ENCODE measurements around the gene UMAD1. TPM values are rescaled to one million over a fixed set of nuclear protein-coding genes. Genes with fewer than 3 reads are reported as not detected.

Gene UMAD1
- polyA plus RNA-seq, 1 of the 3 experiments (the other 2 are of a cell fraction), result 13.9 TPM

DNA sequence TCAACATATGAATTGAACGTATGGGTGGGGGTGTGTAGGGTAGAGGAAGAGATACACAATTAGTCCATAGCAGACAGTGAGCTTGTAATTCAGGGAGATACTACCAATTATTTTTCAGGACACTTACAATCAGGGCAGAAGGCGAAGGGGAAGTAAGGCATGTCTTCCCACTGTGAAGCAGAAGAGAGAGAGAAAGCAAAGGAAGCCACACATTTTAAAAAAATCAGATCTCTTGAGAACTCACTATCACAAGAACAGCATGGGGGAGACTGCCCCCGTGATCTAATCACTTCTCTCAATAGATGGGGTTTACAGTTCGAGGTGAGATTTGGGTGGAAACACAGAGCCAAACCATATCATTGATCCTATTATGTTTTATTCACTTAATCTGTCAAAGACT, 194.2 kb downstream of the UMAD1 start:
- Histone ChIP-seq H3F3A (replicated peaks; ENCODE audit: insufficient read depth) (no peaks in the 10 kb centered on the region), H3K9ac (no peak overlapping the region), H4K20me1 (ENCODE audit: insufficient read depth) (no peaks in the 10 kb centered on the region), H3K9me3 (no peaks in the 10 kb centered on the region; the same call in 1 of the 2 replicates), H3K36me3 (replicated peaks in 1 of 2; ENCODE audit: control insufficient read depth in 1 of 2, insufficient read depth in 2 of 2, low read length in 1 of 2) (no peaks in the 10 kb centered on the region), H3K27ac (ENCODE audit: low read depth in 2 of 2, low read length in 1 of 2) (no peak overlapping the region), H2AFZ (ENCODE audit: low read depth) (no peak overlapping the region), H3K4me2 (no peak overlapping the region), H3K9me2 (no peaks in the 10 kb centered on the region; the same call in 1 of the 2 replicates), H3K79me2 (ENCODE audit: insufficient read depth) (no peaks in the 10 kb centered on the region), H3K4me1 (ENCODE audit: control insufficient read depth in 1 of 2, insufficient read depth in 2 of 2, low read depth in 1 of 2, low read length in 1 of 2) (peaks cover 0 to 6% of the 10 kb centered on the region in 2 experiments; a peak in 2 of 4 replicates), H3K4me3 (ENCODE audit: low read depth in 2 of 2, low read length in 1 of 2) (no peak overlapping the region), H3K27me3 (ENCODE audit: insufficient read depth) (no peaks in the 10 kb centered on the region)
- CTCF ChIA-PET, result no interaction called here
- POLR2A ChIA-PET, result no interaction called here
- 91% methylated on average over 4 of the region's 4 CpGs for WGBS (ENCODE audit: low lambda C conversion rate)
- DNase-seq, result no peak
- TF ChIP-seq RXRA (IDR thresholded peaks at IDR 0.05; ENCODE audit: borderline replicate concordance, low read depth), result no peak
- TF ChIP-seq TAF1 (IDR thresholded peaks at IDR 0.05; ENCODE audit: borderline replicate concordance, low read depth, low read length), result no peak
- no peak for TF ChIP-seq USF1 (IDR thresholded peaks at IDR 0.05; ENCODE audit: borderline replicate concordance, low read depth)
- no peak for TF ChIP-seq SMC3 (IDR thresholded peaks at IDR 0.05; ENCODE audit: low read depth, low read length)
- no peak for TF ChIP-seq TEAD4 (IDR thresholded peaks at IDR 0.05; ENCODE audit: borderline replicate concordance, insufficient read depth)
- no peak for TF ChIP-seq SIN3A (IDR thresholded peaks at IDR 0.05; ENCODE audit: borderline replicate concordance, low read depth, low read length)
- TF ChIP-seq, protein P1, sequence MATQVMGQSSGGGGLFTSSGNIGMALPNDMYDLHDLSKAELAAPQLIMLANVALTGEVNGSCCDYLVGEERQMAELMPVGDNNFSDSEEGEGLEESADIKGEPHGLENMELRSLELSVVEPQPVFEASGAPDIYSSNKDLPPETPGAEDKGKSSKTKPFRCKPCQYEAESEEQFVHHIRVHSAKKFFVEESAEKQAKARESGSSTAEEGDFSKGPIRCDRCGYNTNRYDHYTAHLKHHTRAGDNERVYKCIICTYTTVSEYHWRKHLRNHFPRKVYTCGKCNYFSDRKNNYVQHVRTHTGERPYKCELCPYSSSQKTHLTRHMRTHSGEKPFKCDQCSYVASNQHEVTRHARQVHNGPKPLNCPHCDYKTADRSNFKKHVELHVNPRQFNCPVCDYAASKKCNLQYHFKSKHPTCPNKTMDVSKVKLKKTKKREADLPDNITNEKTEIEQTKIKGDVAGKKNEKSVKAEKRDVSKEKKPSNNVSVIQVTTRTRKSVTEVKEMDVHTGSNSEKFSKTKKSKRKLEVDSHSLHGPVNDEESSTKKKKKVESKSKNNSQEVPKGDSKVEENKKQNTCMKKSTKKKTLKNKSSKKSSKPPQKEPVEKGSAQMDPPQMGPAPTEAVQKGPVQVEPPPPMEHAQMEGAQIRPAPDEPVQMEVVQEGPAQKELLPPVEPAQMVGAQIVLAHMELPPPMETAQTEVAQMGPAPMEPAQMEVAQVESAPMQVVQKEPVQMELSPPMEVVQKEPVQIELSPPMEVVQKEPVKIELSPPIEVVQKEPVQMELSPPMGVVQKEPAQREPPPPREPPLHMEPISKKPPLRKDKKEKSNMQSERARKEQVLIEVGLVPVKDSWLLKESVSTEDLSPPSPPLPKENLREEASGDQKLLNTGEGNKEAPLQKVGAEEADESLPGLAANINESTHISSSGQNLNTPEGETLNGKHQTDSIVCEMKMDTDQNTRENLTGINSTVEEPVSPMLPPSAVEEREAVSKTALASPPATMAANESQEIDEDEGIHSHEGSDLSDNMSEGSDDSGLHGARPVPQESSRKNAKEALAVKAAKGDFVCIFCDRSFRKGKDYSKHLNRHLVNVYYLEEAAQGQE (IDR thresholded peaks at IDR 0.05; ENCODE audit: low read depth, low read length), result no peak
- TF ChIP-seq USF2 (IDR thresholded peaks at IDR 0.05; ENCODE audit: borderline replicate concordance, low read depth, low read length), result no peak
- TF ChIP-seq, protein P2, sequence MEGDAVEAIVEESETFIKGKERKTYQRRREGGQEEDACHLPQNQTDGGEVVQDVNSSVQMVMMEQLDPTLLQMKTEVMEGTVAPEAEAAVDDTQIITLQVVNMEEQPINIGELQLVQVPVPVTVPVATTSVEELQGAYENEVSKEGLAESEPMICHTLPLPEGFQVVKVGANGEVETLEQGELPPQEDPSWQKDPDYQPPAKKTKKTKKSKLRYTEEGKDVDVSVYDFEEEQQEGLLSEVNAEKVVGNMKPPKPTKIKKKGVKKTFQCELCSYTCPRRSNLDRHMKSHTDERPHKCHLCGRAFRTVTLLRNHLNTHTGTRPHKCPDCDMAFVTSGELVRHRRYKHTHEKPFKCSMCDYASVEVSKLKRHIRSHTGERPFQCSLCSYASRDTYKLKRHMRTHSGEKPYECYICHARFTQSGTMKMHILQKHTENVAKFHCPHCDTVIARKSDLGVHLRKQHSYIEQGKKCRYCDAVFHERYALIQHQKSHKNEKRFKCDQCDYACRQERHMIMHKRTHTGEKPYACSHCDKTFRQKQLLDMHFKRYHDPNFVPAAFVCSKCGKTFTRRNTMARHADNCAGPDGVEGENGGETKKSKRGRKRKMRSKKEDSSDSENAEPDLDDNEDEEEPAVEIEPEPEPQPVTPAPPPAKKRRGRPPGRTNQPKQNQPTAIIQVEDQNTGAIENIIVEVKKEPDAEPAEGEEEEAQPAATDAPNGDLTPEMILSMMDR (IDR thresholded peaks at IDR 0.05), result no peak
- TF ChIP-seq ZBTB33 (IDR thresholded peaks at IDR 0.05; ENCODE audit: borderline replicate concordance, low read depth), result no peak
- no peak for TF ChIP-seq POLR2AphosphoS5 (IDR thresholded peaks at IDR 0.05; ENCODE audit: low read depth, low read length)
- TF ChIP-seq FOXJ3 (CRISPR knock-in tag; IDR thresholded peaks at IDR 0.05), result no peak
- no peak for TF ChIP-seq JUND (IDR thresholded peaks at IDR 0.05)
- no peak for TF ChIP-seq NFIC (IDR thresholded peaks at IDR 0.05; ENCODE audit: borderline replicate concordance)
- no peak for TF ChIP-seq NRF1 (IDR thresholded peaks at IDR 0.05; ENCODE audit: low read depth, low read length)
- TF ChIP-seq GABPA (IDR thresholded peaks at IDR 0.05; ENCODE audit: low read depth), result no peak
- TF ChIP-seq FOSL2 (IDR thresholded peaks at IDR 0.05; ENCODE audit: borderline replicate concordance, low read depth), result no peak
- no peak for TF ChIP-seq RCOR1 (IDR thresholded peaks at IDR 0.05; ENCODE audit: low read length)
- TF ChIP-seq RAD21 (IDR thresholded peaks at IDR 0.05; ENCODE audit: low read length), result no peak
- TF ChIP-seq ELF1 (IDR thresholded peaks at IDR 0.05), result no peak
